IMR-90 (cell line): Measurements from ENCODE around the gene KRT7. TPM values are rescaled to one million over a fixed set of nuclear protein-coding genes. Genes with fewer than 3 reads are reported as not detected.
A peak's percentile ranks its signal among the peaks of the same experiment; 100 is the strongest.

Experiments used
- ATAC-seq: fragments of 200-7000 bp; cut with Tn5 transposase; 2 replicates; pipeline ENCODE4 v1.9.1; 2020; ENCODE audit warnings: low read depth, mild to moderate bottlenecking, moderate library complexity
- BruUV-seq: library from RNA; stranded (reverse); fragments of 400-500 nt; replicated peaks from 2 replicates; lab custom pipeline; 2021; lab: Mats Ljungman, UMichigan
- CTCF ChIA-PET: fragments of 300-600 bp; formaldehyde crosslinking; extraction: SDS; loops from one replicate; lab custom pipeline; 2021; ENCODE audit warnings: antibody characterized with exemption; lab: Yijun Ruan, JAX
- POLR2A ChIA-PET: fragments of 300-600 bp; sonication (Branson Sonifier 250); formaldehyde crosslinking; loops from one replicate; lab custom pipeline; 2022; ENCODE audit warnings: antibody characterized with exemption; ENCODE audit not compliant: unreplicated experiment; lab: Charles Lee
- DNase-seq: peaks from one replicate; pipeline ENCODE4 v3.0.0; 2013
- H2AFZ ChIP-seq: replicated peaks from 2 replicates; pipeline ENCODE3; 2013; ENCODE audit warnings: low read length, mild to moderate bottlenecking; ENCODE audit not compliant: poor library complexity
- H2AK5ac ChIP-seq: 2 replicates; pipeline ENCODE4 v1.6.1; 2013; ENCODE audit warnings: low read depth, low read length, inconsistent platforms
- H2AK9ac ChIP-seq: replicated peaks from 2 replicates; pipeline ENCODE3; 2013; ENCODE audit warnings: mild to moderate bottlenecking, low read depth, low read length, moderate library complexity; ENCODE audit not compliant: poor library complexity
- H2BK120ac ChIP-seq: 2 replicates; pipeline ENCODE4 v1.6.1; 2013; ENCODE audit warnings: low read depth, low read length, inconsistent platforms
- H2BK15ac ChIP-seq: 3 replicates; pipeline ENCODE4 v1.6.1; 2013; ENCODE audit warnings: low read depth, low read length, inconsistent platforms
- H2BK20ac ChIP-seq: 2 replicates; pipeline ENCODE4 v1.6.1; 2013; ENCODE audit warnings: low read depth, mild to moderate bottlenecking, inconsistent platforms, low read length, moderate library complexity
- H2BK5ac ChIP-seq: 2 replicates; pipeline ENCODE4 v1.6.1; 2013; ENCODE audit warnings: mild to moderate bottlenecking, low read depth, low read length, inconsistent platforms; ENCODE audit not compliant: poor library complexity, severe bottlenecking
- H3K14ac ChIP-seq: replicated peaks from 2 replicates; pipeline ENCODE4 v1.6.1; 2013; ENCODE audit warnings: low read depth, low read length, inconsistent platforms
- H3K18ac ChIP-seq: 2 replicates; pipeline ENCODE4 v1.6.1; 2013; ENCODE audit warnings: low read depth, low read length, control low read depth
- H3K23ac ChIP-seq: 2 replicates; pipeline ENCODE4 v1.6.1; 2013; ENCODE audit warnings: low read depth, low read length, inconsistent platforms
- H3K27ac ChIP-seq: 2 replicates; pipeline ENCODE4 v1.5.1; 2013; ENCODE audit warnings: mild to moderate bottlenecking, control low read depth, low read length; ENCODE audit not compliant: insufficient read depth
- H3K27me3 ChIP-seq: 2 replicates; pipeline ENCODE4 v1.6.1; 2013; ENCODE audit warnings: low read length; ENCODE audit not compliant: control insufficient read depth, insufficient read depth
- H3K36me3 ChIP-seq: 2 replicates; pipeline ENCODE4 v1.6.1; 2013; ENCODE audit warnings: low read length, mixed read lengths; ENCODE audit not compliant: control insufficient read depth, insufficient read depth
- H3K4ac ChIP-seq: 2 replicates; pipeline ENCODE4 v1.6.1; 2013; ENCODE audit warnings: low read depth, low read length, inconsistent platforms
- H3K4me1 ChIP-seq: 2 replicates; pipeline ENCODE4 v1.6.1; 2013; ENCODE audit warnings: low read length, mixed read lengths; ENCODE audit not compliant: control insufficient read depth, insufficient read depth
- H3K4me2 ChIP-seq: 2 replicates; pipeline ENCODE4 v1.6.1; 2013; ENCODE audit warnings: low read depth, mild to moderate bottlenecking, control low read depth, low read length, moderate library complexity
- H3K4me3 ChIP-seq: 2 replicates; pipeline ENCODE4 v1.5.1; 2013; ENCODE audit warnings: low read depth, mild to moderate bottlenecking, control low read depth, low read length, moderate library complexity; ENCODE audit not compliant: insufficient read depth
- H3K56ac ChIP-seq: 2 replicates; pipeline ENCODE4 v1.6.1; 2013; ENCODE audit warnings: low read length, inconsistent platforms; ENCODE audit not compliant: insufficient read depth; ENCODE audit errors: extremely low read depth
- H3K79me1 ChIP-seq, 2 experiments: 2 replicates each; pipeline ENCODE4 v1.6.1; 2013; ENCODE audit warnings: low read length in 2 of 2, inconsistent platforms in 1 of 2, low read depth in 1 of 2
- H3K9ac ChIP-seq: 2 replicates; pipeline ENCODE4 v1.6.1; 2013; ENCODE audit warnings: low read depth, low read length, control low read depth
- H3K9me1 ChIP-seq: 2 replicates; pipeline ENCODE4 v1.6.1; 2013; ENCODE audit warnings: low read length, inconsistent platforms; ENCODE audit not compliant: insufficient read depth
- H3K9me3 ChIP-seq: 2 replicates; pipeline ENCODE4 v1.6.1; 2013; ENCODE audit warnings: low read length; ENCODE audit not compliant: control insufficient read depth, insufficient read depth
- H4K20me1 ChIP-seq: 2 replicates; pipeline ENCODE4 v1.6.1; 2013; ENCODE audit warnings: low read length, inconsistent platforms; ENCODE audit not compliant: insufficient read depth
- H4K5ac ChIP-seq: 2 replicates; pipeline ENCODE4 v1.6.1; 2013; ENCODE audit warnings: mild to moderate bottlenecking, low read depth, low read length, control low read depth
- H4K8ac ChIP-seq, 2 experiments: 2 replicates each; pipeline ENCODE4 v1.6.1; 2013; ENCODE audit warnings: low read depth in 2 of 2, low read length in 2 of 2, control low read depth in 1 of 2, inconsistent platforms in 1 of 2
- H4K91ac ChIP-seq: 2 replicates; pipeline ENCODE4 v1.6.1; 2013; ENCODE audit warnings: low read depth, low read length, inconsistent platforms; ENCODE audit not compliant: insufficient read depth
- CEBPB ChIP-seq: IDR thresholded peaks from 2 replicates; pipeline ENCODE4 v1.6.1; 2012; ENCODE audit warnings: low read depth, low read length, improper control_type of control experiment
- CTCF ChIP-seq: conservative IDR thresholded peaks from 2 replicates; pipeline ENCODE4 v1.5.1; 2012; ENCODE audit warnings: mild to moderate bottlenecking, low read depth, low read length, improper control_type of control experiment
- FOS ChIP-seq: fragments of 150-350 bp; IDR thresholded peaks from 2 replicates; pipeline ENCODE4 v1.6.1; 2016; ENCODE audit warnings: low read depth, low read length
- MAFK ChIP-seq: IDR thresholded peaks from 2 replicates; pipeline ENCODE4 v1.6.1; 2012; ENCODE audit warnings: low read depth, low read length, improper control_type of control experiment
- MXI1 ChIP-seq: IDR thresholded peaks from 2 replicates; pipeline ENCODE4 v1.6.1; 2012; ENCODE audit warnings: low read depth, mild to moderate bottlenecking, low read length, moderate library complexity, borderline replicate concordance
- NFE2L2 ChIP-seq: fragments of 150-350 bp; IDR thresholded peaks from 2 replicates; pipeline ENCODE4 v1.6.1; 2016; ENCODE audit warnings: low read depth, mild to moderate bottlenecking, low read length
- POLR2A ChIP-seq: IDR thresholded peaks from 2 replicates; pipeline ENCODE4 v1.6.1; 2012; ENCODE audit warnings: mild to moderate bottlenecking, low read depth, low read length
- RFX5 ChIP-seq: IDR thresholded peaks from 2 replicates; pipeline ENCODE4 v1.8.0; 2012; ENCODE audit warnings: low read depth, mild to moderate bottlenecking, low read length, moderate library complexity
- WGBS, 2 experiments: methylation state at CpG; one replicate each; pipeline versions ENCODE4 v1.1.5 to v1.1.7; 2013; ENCODE audit warnings: missing lambda C conversion rate in 2 of 2; ENCODE audit not compliant: insufficient read length in 1 of 2; ENCODE audit errors: extremely low coverage in 2 of 2; 5-methylcytosine and 5-hydroxymethylcytosine counted together
- dilution Hi-C: fragments of 300-500 bp; cut with HindIII; formaldehyde crosslinking; loops from one replicate; pipeline ENCODE4 v1.14.3; 2018; ENCODE audit warnings: low sequenced_read_pairs; ENCODE audit not compliant: unreplicated experiment
- in situ Hi-C: fragments of 300-500 bp; cut with MboI; formaldehyde crosslinking; loops from 3 replicates; pipeline ENCODE4 v1.14.3; 2019; ENCODE audit warnings: low sequenced_read_pairs, inconsistent platforms, mixed read lengths
- intact Hi-C: fragments of 100-400 bp; cut with micrococcal nuclease; formaldehyde crosslinking; loops from 2 replicates; pipeline ENCODE4 v1.10.0; 2022
- polyA plus RNA-seq, 3 experiments: library from polyadenylated mRNA; depleted of rRNA; stranded (reverse); fragments of >200 nt; gene quantifications; 2 replicates each; pipeline ENCODE4 v1.2.3, GENCODE V29; 2012; ENCODE audit warnings: low replicate concordance in 1 of 3
- total RNA-seq: library from RNA; depleted of rRNA; stranded (reverse); fragments of >200 nt; gene quantifications from 2 replicates; pipeline ENCODE4 v1.2.3, GENCODE V29; 2012
- TF ChIP-seq, protein P1 (sequence below): fragments of 150-350 bp; IDR thresholded peaks from 2 replicates; pipeline ENCODE4 v1.6.1; 2016; ENCODE audit warnings: low read depth, mild to moderate bottlenecking, low read length, moderate library complexity, borderline replicate concordance

The KRT7 gene
- total and polyA plus RNA-seq, 2 of the 4 experiments (the other 2 are of a cell fraction), result 0.54 to 1.7 TPM

DNA sequence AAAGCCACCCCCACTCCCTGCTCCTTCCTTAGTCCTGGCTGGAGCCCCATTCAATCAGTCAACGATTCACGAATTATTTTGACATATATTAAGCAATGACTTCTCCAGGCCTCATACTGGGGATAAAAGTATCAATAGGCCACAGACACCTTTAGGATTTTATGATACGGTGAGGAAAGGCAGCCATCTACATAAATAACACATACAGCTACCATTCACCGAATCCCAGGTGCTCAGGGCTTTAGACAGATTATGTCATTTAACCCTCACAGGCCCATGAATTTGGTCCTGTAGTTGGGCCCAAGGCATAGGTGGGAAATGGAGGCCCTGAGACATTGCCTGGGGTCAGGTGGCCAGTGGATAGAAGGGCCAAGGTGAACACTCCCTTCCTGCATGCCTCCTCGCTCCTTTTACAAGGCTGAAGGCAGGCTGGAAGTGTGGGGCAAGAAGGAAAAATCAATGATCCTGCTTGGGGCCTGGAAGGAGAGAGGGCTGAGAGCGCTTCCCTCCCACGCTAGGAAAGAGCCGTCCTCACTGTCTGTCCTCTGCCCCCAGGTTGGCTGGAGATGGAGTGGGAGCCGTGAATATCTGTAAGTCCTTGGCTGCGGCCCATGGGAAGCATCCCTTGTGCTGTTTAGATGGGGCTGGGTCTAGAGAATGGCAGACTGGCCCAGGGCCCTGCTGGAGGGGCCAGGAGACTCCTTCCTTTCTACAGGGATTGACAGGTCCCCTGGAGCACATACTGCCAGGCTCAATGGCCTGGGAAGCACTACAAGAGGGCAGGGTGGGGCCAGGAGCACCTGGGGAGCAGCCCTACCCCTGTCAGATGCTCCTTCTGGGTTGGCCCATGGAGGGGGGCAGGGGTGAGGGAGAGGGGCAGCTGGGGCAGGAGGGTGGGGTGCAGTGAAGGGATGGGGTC, 14.8 kb downstream of the KRT7 start (continued):
- TF ChIP-seq NFE2L2, result no peak
- no peak for TF ChIP-seq MAFK

GRCh38 chr12:52248541-52249461, 15.8 kb downstream of the KRT7 start:
- 86% methylated on average over 2 of the region's 18 CpGs; no CpG with 5 or more reads in 1 of the 2 experiments for WGBS, 2 experiments
- Histone ChIP-seq H2BK120ac (peak overlapping the region; percentile 54), H2AFZ (peak overlapping the region; percentile 52), H2BK15ac (peak overlapping the region; percentile 87; the same call in 1 of the 3 replicates), H4K8ac (peak overlapping the region in 1 of 2 experiments; percentile 53; a peak in 1 of 4 replicates), H3K9me1 (peaks cover 14% of the 10 kb centered on the region), H4K5ac (no peak overlapping the region; the same call in 1 of the 2 replicates), H3K9me3 (no peaks in the 10 kb centered on the region), H3K27me3 (no peaks in the 10 kb centered on the region), H3K27ac (no peak overlapping the region), H3K79me1 (peaks cover 0 to under 1% of the 10 kb centered on the region in 2 experiments; a peak in 1 of 4 replicates), H4K91ac (peak overlapping the region; percentile 40), H3K9ac (no peak overlapping the region), H2BK5ac (no peak overlapping the region), H3K4me3 (no peak overlapping the region), H3K18ac (no peak overlapping the region), H3K23ac (peak overlapping the region; percentile 59), H2AK5ac (peak overlapping the region; percentile 80), H3K14ac (0 out of 2 replicates have a peak overlapping the region, but pooled peaks have one; percentile 35), H3K36me3 (no peaks in the 10 kb centered on the region), H3K4me1 (peaks cover 19% of the 10 kb centered on the region), H2AK9ac (no peak overlapping the region), H3K56ac (no peak overlapping the region), H2BK20ac (peak overlapping the region; percentile 24; the same call in 1 of the 2 replicates), H3K4me2 (no peak overlapping the region), H4K20me1 (no peaks in the 10 kb centered on the region), H3K4ac (peak overlapping the region; percentile 62)
- intact Hi-C loops, result no loop called here
- in situ Hi-C loops, result no loop called here
- POLR2A ChIA-PET, result no interaction called here
- BruUV-seq, result no TSS peak
- CTCF ChIA-PET, result no interaction called here
- dilution Hi-C loops, result no loop called here
- no peak for ATAC-seq
- no peak for DNase-seq
- TF ChIP-seq MAFK (no peak), POLR2A (no peak), CTCF (no peak), FOS (no peak), RFX5 (no peak), MXI1 (no peak), NFE2L2 (no peak), CEBPB (no peak)
- TF ChIP-seq, protein P1, sequence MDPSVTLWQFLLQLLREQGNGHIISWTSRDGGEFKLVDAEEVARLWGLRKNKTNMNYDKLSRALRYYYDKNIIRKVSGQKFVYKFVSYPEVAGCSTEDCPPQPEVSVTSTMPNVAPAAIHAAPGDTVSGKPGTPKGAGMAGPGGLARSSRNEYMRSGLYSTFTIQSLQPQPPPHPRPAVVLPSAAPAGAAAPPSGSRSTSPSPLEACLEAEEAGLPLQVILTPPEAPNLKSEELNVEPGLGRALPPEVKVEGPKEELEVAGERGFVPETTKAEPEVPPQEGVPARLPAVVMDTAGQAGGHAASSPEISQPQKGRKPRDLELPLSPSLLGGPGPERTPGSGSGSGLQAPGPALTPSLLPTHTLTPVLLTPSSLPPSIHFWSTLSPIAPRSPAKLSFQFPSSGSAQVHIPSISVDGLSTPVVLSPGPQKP, result no peak
